GM21381 (cell line): ENCODE results near the gene NDUFAF7.
"Not testable (repeated sequence)": the region's sequence is repeated elsewhere in the genome, so short reads cannot be mapped to it uniquely, and the experiment has no call there.

Experiments
- ATAC-seq: cut with Tn5 transposase; IDR thresholded peaks from one replicate; pipeline ENCODE4 v1.9.1; 2021; ENCODE audit warnings: mild to moderate bottlenecking, moderate library complexity; ENCODE audit not compliant: unreplicated experiment

The NDUFAF7 gene

GRCh38 chr2:37211939-37212338 lies 19.5 kb upstream of the NDUFAF7 start:
- no peak for ATAC-seq

DNA sequence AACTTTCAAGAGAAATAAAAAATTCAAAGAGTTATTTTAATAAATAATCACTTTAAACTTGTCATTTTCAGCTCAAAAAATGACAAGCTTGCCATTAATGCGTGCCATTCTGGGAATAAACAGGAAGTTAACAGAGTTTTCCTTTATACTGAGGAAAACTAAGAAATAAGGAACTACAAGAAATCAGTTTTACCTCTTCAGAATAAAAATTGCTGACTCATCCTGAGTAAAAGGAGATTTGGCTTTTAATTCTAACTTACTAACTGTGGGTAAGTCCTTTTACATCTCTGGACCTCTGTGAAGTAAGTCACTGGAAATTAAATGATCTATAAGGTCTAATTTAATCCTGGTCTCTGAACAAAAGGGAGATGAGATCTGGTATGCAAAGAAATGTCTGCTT lies 16.2 kb upstream of the NDUFAF7 start:
- no peak for ATAC-seq

DNA sequence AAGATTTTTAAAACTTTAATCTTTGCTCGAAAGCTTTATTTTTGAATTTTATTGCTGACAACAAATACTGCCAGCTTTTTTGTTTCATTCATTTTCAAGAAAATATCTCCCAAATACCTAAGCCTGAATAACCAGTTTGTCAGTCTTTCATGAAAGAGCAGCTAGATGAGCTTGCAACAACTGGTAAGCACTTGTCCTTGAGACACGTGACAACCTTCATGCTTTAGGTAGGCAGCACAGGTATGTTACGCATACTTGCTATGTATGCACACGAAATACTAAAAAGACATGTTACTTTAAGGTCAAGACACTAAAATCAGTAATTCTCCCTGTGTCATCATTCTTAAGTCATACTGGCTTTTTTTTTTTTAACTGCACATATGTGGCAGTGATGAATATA lies 12.4 kb upstream of the NDUFAF7 start:
- ATAC-seq: no peak

DNA sequence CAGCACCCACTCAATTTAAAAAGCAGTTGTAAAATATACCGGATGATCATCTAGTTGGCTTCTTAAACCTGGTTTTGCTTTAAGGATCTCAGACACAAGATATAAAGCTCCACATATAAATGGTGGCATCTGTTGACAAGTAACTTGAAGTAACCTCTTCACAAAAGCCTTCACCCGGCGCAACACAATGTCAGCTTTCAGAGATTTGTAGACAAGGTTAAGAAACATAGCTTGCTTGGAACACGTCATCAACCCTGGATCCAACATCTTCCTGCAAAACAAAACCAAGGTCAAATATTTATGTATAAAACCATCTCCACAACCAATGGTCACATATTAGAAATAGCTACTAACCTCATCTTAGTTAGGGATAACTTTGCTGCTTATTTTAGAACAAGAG lies 8.3 kb upstream of the NDUFAF7 start:
- no peak for ATAC-seq

DNA sequence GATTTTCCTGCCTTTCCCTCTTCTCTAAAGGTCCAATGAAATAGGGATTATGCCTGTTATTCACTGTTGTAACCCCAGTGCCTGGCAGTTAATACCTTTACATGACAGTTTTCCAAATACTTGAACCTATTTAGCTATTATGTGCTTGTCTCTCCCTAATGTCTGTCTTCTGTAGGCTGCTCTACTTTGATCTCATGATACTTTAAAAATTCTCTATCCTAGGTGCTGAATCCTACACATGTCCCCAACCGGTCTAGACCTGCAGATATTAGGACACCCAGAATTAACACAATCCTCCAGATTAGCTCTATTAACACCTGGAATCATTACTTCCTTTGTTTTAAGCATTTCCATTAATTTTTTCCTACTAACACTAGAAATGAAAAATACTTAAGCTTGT lies 7.4 kb upstream of the NDUFAF7 start:
- no peak for ATAC-seq

DNA sequence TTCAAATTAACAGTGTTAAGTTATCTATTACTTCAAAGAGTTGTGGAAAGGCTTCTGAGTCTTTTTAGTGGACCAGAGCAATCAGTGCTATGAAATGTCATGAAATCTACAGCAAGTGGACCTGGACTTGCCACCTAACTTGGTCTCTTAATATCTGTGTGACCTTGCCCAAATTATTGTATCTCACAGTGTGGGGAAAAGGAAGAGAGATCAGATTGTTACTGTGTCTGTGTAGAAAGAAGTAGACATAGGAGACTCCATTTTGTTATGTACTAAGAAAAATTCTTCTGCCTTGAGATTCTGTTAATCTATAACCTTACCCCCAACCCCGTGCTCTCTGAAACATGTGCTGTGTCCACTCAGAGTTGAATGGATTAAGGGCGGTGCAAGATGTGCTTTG lies 6.3 kb upstream of the NDUFAF7 start:
- ATAC-seq: not testable (repeated sequence)

- ATAC-seq: no peak
These were observed 4.6 kb upstream of the NDUFAF7 start for GRCh38 chr2:37226863-37227262.

- no peak for ATAC-seq
These were observed 2.7 kb upstream of the NDUFAF7 start for GRCh38 chr2:37228788-37229187.

- ATAC-seq: no peak
These were observed 877 bp upstream of the NDUFAF7 start for GRCh38 chr2:37230581-37230980.

- no peak for ATAC-seq
These were observed 874 bp downstream of the NDUFAF7 start for GRCh38 chr2:37232131-37232933.

DNA sequence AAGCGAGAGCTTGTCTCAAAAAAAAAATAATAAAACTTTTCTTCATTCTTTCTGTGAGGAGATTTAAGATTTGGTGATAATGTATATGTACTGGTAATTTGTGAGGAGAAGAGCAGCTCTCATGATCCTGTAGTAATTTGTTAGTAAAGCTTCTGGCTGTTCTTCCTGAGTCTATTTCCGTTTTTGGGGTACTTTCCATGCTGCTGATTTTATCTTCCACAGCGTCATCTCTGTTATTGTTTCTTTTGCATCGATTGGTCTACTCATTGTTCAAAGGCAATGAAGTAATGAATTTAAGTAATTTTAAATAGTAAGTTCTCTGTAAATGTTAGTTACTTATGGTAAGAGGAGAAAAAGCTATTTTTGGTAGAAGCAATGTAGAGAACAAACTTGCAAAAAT lies 12.0 kb downstream of the NDUFAF7 start:
- ATAC-seq: no peak

DNA sequence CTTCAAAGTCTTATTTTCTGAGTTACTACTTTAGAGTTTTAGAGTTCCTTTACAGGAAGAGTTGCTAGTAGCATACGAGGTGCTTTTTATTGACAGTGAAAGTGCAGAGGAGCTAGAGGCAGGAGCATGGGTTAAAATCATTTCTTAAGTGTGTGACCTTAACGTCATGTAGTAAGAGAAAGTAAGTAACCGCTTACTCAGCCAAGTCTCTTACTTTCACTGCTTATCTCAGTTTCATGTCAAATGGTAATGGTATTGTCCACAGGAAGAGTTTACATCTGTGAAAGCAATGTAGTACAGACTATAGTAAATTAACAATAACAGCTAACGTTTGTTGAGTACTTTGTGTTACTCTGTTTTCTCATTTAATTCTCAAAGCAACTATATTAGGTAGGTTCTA lies 12.6 kb downstream of the NDUFAF7 start:
- peak; percentile 80 for ATAC-seq

GRCh38 chr2:37244755-37245154 lies 13.3 kb downstream of the NDUFAF7 start:
- ATAC-seq: no peak

GRCh38 chr2:37246205-37246604 lies 14.7 kb downstream of the NDUFAF7 start:
- no peak for ATAC-seq

DNA sequence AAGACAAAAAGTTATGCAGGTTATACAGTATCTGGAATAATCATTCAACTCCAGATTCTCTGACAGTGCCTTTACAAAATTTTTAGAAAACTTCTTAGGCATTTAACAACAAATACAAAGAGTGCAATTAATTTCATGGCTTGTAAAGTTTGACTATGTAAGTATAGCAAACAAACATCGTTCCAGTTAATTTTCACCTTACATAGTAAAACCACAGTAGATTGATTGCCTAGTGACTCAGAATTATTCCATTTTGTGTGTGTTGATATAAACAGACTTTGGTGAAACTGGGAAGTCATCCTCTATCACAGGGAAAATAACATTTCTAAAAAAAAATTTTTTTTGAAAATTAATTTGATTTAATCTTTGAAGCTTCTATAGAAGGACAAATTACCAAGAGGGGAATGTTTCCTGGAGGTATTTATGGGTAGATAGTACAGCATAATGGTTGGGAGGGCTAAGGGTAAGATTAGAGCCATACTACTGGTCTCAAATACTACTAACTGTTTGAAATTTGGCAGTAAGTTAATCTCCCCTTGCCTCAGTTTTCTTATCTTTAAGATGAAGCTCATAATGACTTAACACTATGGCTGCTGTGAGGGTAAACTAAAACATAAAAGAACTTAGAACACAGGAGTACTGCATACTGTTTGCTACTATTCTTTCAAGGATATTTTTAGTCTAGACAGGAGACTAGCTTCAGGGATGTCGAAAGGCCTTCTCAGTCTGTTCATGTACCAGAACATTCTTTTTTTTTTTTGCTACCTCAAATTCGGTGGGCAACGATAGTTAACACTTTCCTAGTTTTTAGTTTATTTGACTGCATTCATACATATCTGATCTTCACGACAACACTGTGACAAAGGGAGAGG lies 19.6 kb downstream of the NDUFAF7 start:
- no peak for ATAC-seq

DNA sequence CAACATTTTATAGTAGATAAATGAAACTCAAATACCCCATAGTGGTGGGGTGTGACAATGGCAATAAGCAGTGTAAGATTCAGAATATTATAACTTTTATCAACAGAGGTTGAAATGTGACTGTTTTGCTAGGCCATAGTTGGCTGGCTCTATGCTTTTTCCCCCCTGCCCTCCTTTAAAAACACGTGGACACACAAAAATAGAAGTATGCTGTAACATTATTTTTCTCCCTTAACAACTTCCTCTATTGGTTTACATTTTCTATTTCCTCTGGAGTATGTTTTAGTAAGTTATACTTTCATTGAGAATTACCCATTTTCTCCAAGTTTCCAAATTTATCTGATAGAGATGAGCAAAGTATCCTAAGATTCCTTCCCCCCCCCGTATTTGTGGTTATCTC lies 31.1 kb downstream of the NDUFAF7 start:
- no peak for ATAC-seq

DNA sequence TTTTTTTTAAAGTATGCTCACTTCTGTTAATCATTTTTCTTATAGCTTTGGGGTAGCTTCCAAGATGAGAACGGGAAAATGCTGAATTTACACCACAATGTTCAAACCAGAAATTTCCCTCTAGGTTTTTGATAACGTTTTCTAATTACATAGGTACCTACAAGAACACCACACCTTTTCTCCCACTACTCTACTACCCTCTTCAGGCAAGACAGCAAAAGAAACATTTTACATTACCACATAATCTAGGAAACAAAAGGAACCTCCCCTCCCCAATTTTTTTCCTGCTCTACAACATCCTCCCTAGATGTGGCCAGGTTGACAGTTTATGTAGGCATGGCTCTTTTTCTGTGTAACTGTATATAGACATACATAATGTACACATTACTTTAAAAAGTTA lies 32.4 kb downstream of the NDUFAF7 start:
- no peak for ATAC-seq

GRCh38 chr2:37267685-37268084 lies 36.2 kb downstream of the NDUFAF7 start:
- ATAC-seq: no peak

DNA sequence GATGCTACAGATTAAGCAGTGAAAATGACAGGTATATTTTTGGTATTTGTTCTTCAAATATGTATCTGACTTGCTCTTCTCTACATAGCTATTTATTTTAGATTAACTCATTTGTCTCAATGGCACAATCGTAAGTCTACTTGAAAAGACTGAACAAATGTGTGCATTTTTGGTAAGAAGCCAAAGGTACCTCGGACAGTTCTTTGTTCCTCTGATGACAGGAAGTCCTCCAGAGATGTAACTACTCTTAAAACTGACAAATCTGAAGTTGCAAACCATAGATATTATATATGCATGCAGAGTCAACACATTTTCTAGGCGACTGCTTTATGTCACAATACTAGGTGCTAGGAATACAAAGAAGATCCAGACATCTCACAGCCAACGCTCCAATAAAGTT lies 36.7 kb downstream of the NDUFAF7 start:
- ATAC-seq: no peak

- ATAC-seq: no peak
These were observed 40.1 kb downstream of the NDUFAF7 start for GRCh38 chr2:37271376-37272067.

- ATAC-seq: no peak
These were observed 43.0 kb downstream of the NDUFAF7 start for GRCh38 chr2:37274359-37274965.
